Measurements from ENCODE around the gene SH2D1B.

DNA sequence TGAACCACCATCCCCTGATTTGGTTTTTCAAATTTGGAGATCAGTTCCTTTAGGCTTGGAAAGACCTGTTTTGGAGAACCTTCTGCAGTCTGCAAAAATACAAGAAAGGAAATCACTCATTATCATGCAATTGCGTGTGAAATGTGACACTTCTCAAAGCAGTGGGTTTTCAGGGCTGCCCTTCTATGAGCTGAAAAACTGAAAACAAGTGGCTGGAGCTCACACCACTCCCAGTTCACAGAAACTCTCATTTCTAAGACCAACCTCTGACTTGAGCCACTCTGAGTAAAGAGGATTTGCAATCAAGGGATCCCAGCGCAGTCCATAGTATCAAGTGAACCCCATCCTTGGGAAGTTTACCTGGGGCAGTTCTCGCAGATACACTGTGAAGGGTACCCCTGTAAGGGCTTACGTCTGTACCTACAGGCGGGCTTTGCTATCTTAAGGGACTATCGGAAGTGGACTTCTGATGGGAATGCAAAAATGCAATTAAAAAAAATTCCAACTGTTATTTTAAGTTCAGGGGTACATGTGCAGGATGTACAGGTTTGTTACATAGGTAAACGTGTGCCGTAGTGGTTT, 12.8 kb downstream of the SH2D1B start:
- TF ChIP-seq CTCF (IDR thresholded peaks at IDR 0.05; ENCODE audit: low read length) (no peak), EZH2 (IDR thresholded peaks at IDR 0.05; ENCODE audit: borderline replicate concordance, low read length) (no peak)

Data from OCI-LY1 (cell line).